ENCODE results near the gene NTM. TPM values are rescaled to one million over a fixed set of nuclear protein-coding genes. Genes with fewer than 3 reads are reported as not detected.

Gene NTM
- total and polyA plus RNA-seq, 2 donors (not counting 3 experiments of a cell fraction or from before 2014, with no cell fraction given), result 1.00 to 1.1 TPM

- FAIRE-seq (no peak), DNase-seq (ENCODE audit: low read depth, low spot score) (no peak)
- H3K9me1 ChIP-seq (replicated peaks; ENCODE audit: control insufficient read depth, extremely low read depth, insufficient read depth, low read length), result no peaks in the 10 kb centered on the region
- no TSS peak for BruUV-seq (replicated peaks)
- intact Hi-C loops (cut with micrococcal nuclease) (no loop called here), dilution Hi-C loops (cut with MboI; ENCODE audit: extremely low pct_ligation_motif_present, low sequenced_read_pairs) (no loop called here)
- no peak overlapping the region for H2AFZ ChIP-seq (ENCODE audit: low read depth, low read length)
- H3K27ac ChIP-seq (ENCODE audit: insufficient read depth, low read depth, low read length), result no peak overlapping the region
- H4K20me1 ChIP-seq (replicated peaks; ENCODE audit: control insufficient read depth, extremely low read depth, insufficient read depth, low read length), result no peaks in the 10 kb centered on the region
- H3K79me2 ChIP-seq (ENCODE audit: control insufficient read depth, insufficient read depth, low read length), result no peaks in the 10 kb centered on the region
- H3K4me2 ChIP-seq (ENCODE audit: insufficient read depth, low read length), result no peak overlapping the region
- no peaks in the 10 kb centered on the region for H3K9me3 ChIP-seq (replicated peaks; ENCODE audit: control insufficient read depth, insufficient read depth, low read length)
- H3K4me1 ChIP-seq (ENCODE audit: control insufficient read depth, extremely low read depth, insufficient read depth, low read length), result peaks cover 9% of the 10 kb centered on the region
- no peak for TF ChIP-seq JUN (IDR thresholded peaks at IDR 0.05; ENCODE audit: borderline replicate concordance, insufficient read depth, insufficient read length, low read depth)
- H3K27me3 ChIP-seq (ENCODE audit: control insufficient read depth in 2 of 2, insufficient read depth in 2 of 2, low read length in 2 of 2), result no peaks in the 10 kb centered on the region
- no peak overlapping the region for H3K4me3 ChIP-seq (replicated peaks in 1 of 3; ENCODE audit: insufficient read depth in 1 of 3, low read depth in 1 of 3, low read length in 3 of 3)
- H3K9ac ChIP-seq (replicated peaks; ENCODE audit: extremely low read depth, insufficient read depth, low read length), result no peak overlapping the region
- no peaks in the 10 kb centered on the region for H3K36me3 ChIP-seq (ENCODE audit: control insufficient read depth in 2 of 2, extremely low read depth in 1 of 2, insufficient read depth in 2 of 2, low read length in 2 of 2)
- POLR2A ChIA-PET, result no interaction called here
- CTCF ChIA-PET, result interaction anchor here (2.1 kb wide), 1 partner anchor 43 kb away, joined by 5 read pairs; no protein-coding TSS in a partner anchor
Measured at GRCh38 chr11:131717616-131718015, 347.2 kb downstream of the NTM start.

GRCh38 chr11:131723088-131723487 lies 352.7 kb downstream of the NTM start:
- Histone ChIP-seq H3K79me2 (ENCODE audit: control insufficient read depth, insufficient read depth, low read length) (no peaks in the 10 kb centered on the region), H3K9me1 (replicated peaks; ENCODE audit: control insufficient read depth, extremely low read depth, insufficient read depth, low read length) (no peaks in the 10 kb centered on the region), H3K4me1 (ENCODE audit: control insufficient read depth, extremely low read depth, insufficient read depth, low read length) (no peaks in the 10 kb centered on the region), H3K27me3 (ENCODE audit: control insufficient read depth in 2 of 2, insufficient read depth in 2 of 2, low read length in 2 of 2) (peaks cover 2 to 4% of the 10 kb centered on the region in 2 experiments), H3K4me2 (ENCODE audit: insufficient read depth, low read length) (no peak overlapping the region), H3K4me3 (replicated peaks in 1 of 3; ENCODE audit: insufficient read depth in 1 of 3, low read depth in 1 of 3, low read length in 3 of 3) (no peak overlapping the region), H3K27ac (ENCODE audit: insufficient read depth, low read depth, low read length) (no peak overlapping the region), H2AFZ (ENCODE audit: low read depth, low read length) (no peak overlapping the region), H4K20me1 (replicated peaks; ENCODE audit: control insufficient read depth, extremely low read depth, insufficient read depth, low read length) (no peaks in the 10 kb centered on the region), H3K36me3 (ENCODE audit: control insufficient read depth in 2 of 2, extremely low read depth in 1 of 2, insufficient read depth in 2 of 2, low read length in 2 of 2) (no peaks in the 10 kb centered on the region), H3K9ac (replicated peaks; ENCODE audit: extremely low read depth, insufficient read depth, low read length) (no peak overlapping the region), H3K9me3 (replicated peaks; ENCODE audit: control insufficient read depth, insufficient read depth, low read length) (no peaks in the 10 kb centered on the region)
- BruUV-seq (replicated peaks), result no TSS peak
- ChIA-PET POLR2A (no interaction called here), CTCF (no interaction called here)
- FAIRE-seq (no peak), DNase-seq (ENCODE audit: low read depth, low spot score) (no peak)
- intact Hi-C loops (cut with micrococcal nuclease), result no loop called here
- dilution Hi-C loops (cut with MboI; ENCODE audit: extremely low pct_ligation_motif_present, low sequenced_read_pairs), result no loop called here
- TF ChIP-seq, protein P1, sequence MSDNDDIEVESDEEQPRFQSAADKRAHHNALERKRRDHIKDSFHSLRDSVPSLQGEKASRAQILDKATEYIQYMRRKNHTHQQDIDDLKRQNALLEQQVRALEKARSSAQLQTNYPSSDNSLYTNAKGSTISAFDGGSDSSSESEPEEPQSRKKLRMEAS (IDR thresholded peaks at IDR 0.05; ENCODE audit: insufficient read depth, insufficient read length), result no peak
- TF ChIP-seq FOS (IDR thresholded peaks at IDR 0.05; ENCODE audit: borderline replicate concordance, insufficient read depth, low read length) (no peak), MYC (IDR thresholded peaks at IDR 0.05; ENCODE audit: low read depth, low read length) (no peak)
- TF ChIP-seq, protein P2, sequence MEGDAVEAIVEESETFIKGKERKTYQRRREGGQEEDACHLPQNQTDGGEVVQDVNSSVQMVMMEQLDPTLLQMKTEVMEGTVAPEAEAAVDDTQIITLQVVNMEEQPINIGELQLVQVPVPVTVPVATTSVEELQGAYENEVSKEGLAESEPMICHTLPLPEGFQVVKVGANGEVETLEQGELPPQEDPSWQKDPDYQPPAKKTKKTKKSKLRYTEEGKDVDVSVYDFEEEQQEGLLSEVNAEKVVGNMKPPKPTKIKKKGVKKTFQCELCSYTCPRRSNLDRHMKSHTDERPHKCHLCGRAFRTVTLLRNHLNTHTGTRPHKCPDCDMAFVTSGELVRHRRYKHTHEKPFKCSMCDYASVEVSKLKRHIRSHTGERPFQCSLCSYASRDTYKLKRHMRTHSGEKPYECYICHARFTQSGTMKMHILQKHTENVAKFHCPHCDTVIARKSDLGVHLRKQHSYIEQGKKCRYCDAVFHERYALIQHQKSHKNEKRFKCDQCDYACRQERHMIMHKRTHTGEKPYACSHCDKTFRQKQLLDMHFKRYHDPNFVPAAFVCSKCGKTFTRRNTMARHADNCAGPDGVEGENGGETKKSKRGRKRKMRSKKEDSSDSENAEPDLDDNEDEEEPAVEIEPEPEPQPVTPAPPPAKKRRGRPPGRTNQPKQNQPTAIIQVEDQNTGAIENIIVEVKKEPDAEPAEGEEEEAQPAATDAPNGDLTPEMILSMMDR (IDR thresholded peaks at IDR 0.05; ENCODE audit: extremely low read depth in 1 of 2, insufficient read depth in 1 of 2, low read depth in 1 of 2, low read length in 2 of 2), result no peak

All from endothelial cell of umbilical vein (primary cell).